ENCODE data around the gene SCARB1. TPM values are rescaled to one million over a fixed set of nuclear protein-coding genes. Genes with fewer than 3 reads are reported as not detected.

Gene SCARB1
- total and polyA plus RNA-seq, 2 experiments from 2014 or later: 31.0 to 62.5 TPM

DNA sequence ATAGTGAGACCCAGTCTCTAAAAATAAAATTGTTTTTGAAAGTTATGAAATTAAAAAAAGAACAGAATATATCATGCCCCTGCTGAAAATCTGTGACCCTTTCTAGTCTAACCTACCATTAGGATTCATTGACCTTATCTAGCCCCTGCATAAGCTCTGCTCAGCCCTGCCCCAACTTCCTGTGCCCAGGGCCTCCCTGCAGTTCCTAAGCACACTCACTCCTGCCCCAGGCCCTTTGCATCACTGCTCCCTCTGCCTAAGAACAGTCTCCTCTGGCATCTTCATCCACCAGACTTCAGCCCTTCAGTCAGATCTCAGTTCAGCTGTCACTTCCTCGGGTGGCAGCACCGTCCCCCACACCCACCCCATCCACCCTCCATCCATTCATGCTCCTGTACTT lies 55.4 kb downstream of the SCARB1 start:
- Histone ChIP-seq H3F3A (replicated peaks; ENCODE audit: low read depth) (0 out of 2 replicates have a peak, but pooled peaks cover 3% of the 10 kb centered on the region), H2AFZ (no peak overlapping the region), H3K9me2 (ENCODE audit: insufficient read depth) (no peaks in the 10 kb centered on the region), H3K79me2 (replicated peaks; ENCODE audit: insufficient read depth) (no peaks in the 10 kb centered on the region), H3K36me3 (ENCODE audit: insufficient read depth) (0 out of 2 replicates have a peak, but pooled peaks cover 3% of the 10 kb centered on the region), H3K4me2 (no peak overlapping the region), H3K27ac (ENCODE audit: low read depth) (no peak overlapping the region), H4K20me1 (replicated peaks; ENCODE audit: insufficient read depth) (no peaks in the 10 kb centered on the region), H3K4me3 (no peak overlapping the region), H3K4me1 (ENCODE audit: insufficient read depth) (no peaks in the 10 kb centered on the region), H3K27me3 (ENCODE audit: insufficient read depth) (no peaks in the 10 kb centered on the region)
- peaks cover 9% of the 10 kb centered on the region for H3K4me1 Mint-ChIP-seq
- no peak overlapping the region for H3K4me3 Mint-ChIP-seq
- no peak overlapping the region for H3K27ac Mint-ChIP-seq
- peaks cover 41% of the 10 kb centered on the region for H3K36me3 Mint-ChIP-seq (ENCODE audit: low read depth)
- no peaks in the 10 kb centered on the region; the same call in 2 of the 3 replicates for H3K9me3 Mint-ChIP-seq
- no peak for TF ChIP-seq EZH2phosphoT487 (IDR thresholded peaks at IDR 0.05; ENCODE audit: unreplicated experiment)
- TF ChIP-seq, protein P1, sequence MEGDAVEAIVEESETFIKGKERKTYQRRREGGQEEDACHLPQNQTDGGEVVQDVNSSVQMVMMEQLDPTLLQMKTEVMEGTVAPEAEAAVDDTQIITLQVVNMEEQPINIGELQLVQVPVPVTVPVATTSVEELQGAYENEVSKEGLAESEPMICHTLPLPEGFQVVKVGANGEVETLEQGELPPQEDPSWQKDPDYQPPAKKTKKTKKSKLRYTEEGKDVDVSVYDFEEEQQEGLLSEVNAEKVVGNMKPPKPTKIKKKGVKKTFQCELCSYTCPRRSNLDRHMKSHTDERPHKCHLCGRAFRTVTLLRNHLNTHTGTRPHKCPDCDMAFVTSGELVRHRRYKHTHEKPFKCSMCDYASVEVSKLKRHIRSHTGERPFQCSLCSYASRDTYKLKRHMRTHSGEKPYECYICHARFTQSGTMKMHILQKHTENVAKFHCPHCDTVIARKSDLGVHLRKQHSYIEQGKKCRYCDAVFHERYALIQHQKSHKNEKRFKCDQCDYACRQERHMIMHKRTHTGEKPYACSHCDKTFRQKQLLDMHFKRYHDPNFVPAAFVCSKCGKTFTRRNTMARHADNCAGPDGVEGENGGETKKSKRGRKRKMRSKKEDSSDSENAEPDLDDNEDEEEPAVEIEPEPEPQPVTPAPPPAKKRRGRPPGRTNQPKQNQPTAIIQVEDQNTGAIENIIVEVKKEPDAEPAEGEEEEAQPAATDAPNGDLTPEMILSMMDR (conservative IDR thresholded peaks at IDR 0.05; ENCODE audit: low read depth in 2 of 2): no peak
- TF ChIP-seq, protein P2, sequence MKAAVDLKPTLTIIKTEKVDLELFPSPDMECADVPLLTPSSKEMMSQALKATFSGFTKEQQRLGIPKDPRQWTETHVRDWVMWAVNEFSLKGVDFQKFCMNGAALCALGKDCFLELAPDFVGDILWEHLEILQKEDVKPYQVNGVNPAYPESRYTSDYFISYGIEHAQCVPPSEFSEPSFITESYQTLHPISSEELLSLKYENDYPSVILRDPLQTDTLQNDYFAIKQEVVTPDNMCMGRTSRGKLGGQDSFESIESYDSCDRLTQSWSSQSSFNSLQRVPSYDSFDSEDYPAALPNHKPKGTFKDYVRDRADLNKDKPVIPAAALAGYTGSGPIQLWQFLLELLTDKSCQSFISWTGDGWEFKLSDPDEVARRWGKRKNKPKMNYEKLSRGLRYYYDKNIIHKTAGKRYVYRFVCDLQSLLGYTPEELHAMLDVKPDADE (IDR thresholded peaks at IDR 0.05): no peak
- TF ChIP-seq NANOG (IDR thresholded peaks at IDR 0.05; ENCODE audit: borderline replicate concordance): no peak
- TF ChIP-seq ZNF331 (CRISPR knock-in tag; IDR thresholded peaks at IDR 0.05; ENCODE audit: low read depth): no peak
- no peak for TF ChIP-seq POLR2AphosphoS5 (IDR thresholded peaks at IDR 0.05; ENCODE audit: low read depth)
- TF ChIP-seq, protein P3, sequence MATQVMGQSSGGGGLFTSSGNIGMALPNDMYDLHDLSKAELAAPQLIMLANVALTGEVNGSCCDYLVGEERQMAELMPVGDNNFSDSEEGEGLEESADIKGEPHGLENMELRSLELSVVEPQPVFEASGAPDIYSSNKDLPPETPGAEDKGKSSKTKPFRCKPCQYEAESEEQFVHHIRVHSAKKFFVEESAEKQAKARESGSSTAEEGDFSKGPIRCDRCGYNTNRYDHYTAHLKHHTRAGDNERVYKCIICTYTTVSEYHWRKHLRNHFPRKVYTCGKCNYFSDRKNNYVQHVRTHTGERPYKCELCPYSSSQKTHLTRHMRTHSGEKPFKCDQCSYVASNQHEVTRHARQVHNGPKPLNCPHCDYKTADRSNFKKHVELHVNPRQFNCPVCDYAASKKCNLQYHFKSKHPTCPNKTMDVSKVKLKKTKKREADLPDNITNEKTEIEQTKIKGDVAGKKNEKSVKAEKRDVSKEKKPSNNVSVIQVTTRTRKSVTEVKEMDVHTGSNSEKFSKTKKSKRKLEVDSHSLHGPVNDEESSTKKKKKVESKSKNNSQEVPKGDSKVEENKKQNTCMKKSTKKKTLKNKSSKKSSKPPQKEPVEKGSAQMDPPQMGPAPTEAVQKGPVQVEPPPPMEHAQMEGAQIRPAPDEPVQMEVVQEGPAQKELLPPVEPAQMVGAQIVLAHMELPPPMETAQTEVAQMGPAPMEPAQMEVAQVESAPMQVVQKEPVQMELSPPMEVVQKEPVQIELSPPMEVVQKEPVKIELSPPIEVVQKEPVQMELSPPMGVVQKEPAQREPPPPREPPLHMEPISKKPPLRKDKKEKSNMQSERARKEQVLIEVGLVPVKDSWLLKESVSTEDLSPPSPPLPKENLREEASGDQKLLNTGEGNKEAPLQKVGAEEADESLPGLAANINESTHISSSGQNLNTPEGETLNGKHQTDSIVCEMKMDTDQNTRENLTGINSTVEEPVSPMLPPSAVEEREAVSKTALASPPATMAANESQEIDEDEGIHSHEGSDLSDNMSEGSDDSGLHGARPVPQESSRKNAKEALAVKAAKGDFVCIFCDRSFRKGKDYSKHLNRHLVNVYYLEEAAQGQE (IDR thresholded peaks at IDR 0.05; ENCODE audit: unreplicated experiment): no peak
- TF ChIP-seq ZNF114 (CRISPR knock-in tag; IDR thresholded peaks at IDR 0.05): no peak
- TF ChIP-seq JUNB (IDR thresholded peaks at IDR 0.05; ENCODE audit: unreplicated experiment): no peak
- TF ChIP-seq STAT1 (IDR thresholded peaks at IDR 0.05; ENCODE audit: unreplicated experiment): no peak
- no peak for TF ChIP-seq EZH2 (IDR thresholded peaks at IDR 0.05; ENCODE audit: low read depth, unreplicated experiment)
- no peak for ATAC-seq
- no peak for DNase-seq (ENCODE audit: low spot score)
- peaks cover 3% of the 10 kb centered on the region for H3K27me3 Mint-ChIP-seq (ENCODE audit: insufficient read depth, low read depth, poor library complexity)

Data from GM23338 (cell line).